NCI-H1436 treated with DMSO at 0.1 percent for 48 hours (cell line): ENCODE data around the gene ATP5F1D.
A peak's percentile ranks its signal among the peaks of the same experiment; 100 is the strongest.

ENCODE experiments used
- DNase-seq: peaks from one replicate; lab custom pipeline; 2025; lab: John Stamatoyannopoulos, UW

ATP5F1D gene

DNA sequence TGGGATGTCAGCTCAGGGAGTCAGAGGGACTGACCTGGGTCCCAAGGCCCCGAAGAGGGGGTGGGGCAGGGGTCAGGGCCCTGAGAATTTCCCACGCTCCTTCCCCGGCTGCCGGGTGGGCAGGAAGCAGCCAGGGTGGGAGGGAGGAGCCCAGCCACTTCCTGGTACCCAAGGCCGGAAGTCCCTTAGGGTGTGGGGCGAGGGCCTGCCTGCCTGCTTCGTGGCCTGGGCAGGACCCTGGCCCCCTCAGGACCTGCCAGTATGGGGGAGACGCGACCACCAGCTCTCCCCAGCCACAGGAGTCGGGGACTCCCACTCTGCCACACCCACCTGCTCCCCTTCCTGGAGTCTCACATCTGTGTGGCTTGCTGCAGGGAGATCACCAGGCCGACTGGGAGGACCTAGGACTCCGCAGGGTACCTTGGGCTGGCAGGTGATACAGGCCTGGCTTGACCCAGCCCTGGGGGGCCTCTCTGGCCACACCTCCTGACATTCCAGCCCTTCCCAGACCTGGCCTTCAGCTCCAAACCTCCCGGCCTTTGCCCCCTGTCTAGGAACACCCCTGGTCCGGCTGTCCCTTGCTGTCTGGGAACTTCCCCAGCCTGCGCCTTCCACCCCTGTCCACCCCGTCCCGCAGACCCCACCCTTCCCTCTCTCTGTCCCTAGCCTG is 17.8 kb downstream of the ATP5F1D start:
- no peak for DNase-seq

DNA sequence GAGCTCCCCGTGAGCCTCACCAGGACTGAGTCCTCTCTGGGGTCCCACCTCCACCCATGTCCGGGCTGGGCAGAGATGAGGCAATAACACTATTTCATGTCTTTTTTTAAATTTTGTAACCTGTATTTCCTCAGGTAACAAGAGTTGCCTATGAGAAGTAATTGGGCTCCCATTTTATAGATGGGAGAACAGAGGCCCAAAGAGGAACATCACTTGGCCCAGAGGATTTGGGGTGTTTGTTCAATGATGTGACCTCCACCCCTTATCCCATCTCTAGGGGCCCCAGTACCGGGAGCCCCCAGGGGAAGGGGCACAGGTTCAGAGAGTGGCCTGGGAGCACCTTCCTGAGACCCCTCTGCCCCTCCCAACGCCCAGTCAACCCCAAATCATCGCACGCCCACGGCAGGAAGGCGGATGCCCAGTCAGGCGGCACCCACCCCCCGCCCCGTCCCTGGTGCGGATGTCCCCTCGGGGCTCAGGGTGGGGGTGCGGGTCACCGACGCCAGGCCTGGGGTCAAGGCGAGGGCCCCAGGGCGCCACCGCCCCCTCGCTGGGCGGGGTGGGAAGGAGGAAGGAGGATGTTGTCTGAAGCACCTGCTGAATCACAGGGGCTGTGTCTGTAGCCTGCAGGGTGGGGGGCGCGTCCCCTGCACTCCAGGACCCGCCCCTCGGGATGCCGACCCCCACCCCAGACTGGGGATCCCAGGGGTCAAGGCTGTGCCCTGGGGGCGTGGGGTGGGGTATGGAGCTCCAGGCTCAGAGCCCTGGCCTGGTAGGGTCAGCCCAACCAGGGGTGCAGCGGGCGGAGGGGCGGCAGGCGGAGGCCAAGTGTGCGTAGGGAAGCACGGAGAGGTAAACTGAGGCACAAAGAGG is 18.6 kb downstream of the ATP5F1D start:
- no peak for DNase-seq

DNA sequence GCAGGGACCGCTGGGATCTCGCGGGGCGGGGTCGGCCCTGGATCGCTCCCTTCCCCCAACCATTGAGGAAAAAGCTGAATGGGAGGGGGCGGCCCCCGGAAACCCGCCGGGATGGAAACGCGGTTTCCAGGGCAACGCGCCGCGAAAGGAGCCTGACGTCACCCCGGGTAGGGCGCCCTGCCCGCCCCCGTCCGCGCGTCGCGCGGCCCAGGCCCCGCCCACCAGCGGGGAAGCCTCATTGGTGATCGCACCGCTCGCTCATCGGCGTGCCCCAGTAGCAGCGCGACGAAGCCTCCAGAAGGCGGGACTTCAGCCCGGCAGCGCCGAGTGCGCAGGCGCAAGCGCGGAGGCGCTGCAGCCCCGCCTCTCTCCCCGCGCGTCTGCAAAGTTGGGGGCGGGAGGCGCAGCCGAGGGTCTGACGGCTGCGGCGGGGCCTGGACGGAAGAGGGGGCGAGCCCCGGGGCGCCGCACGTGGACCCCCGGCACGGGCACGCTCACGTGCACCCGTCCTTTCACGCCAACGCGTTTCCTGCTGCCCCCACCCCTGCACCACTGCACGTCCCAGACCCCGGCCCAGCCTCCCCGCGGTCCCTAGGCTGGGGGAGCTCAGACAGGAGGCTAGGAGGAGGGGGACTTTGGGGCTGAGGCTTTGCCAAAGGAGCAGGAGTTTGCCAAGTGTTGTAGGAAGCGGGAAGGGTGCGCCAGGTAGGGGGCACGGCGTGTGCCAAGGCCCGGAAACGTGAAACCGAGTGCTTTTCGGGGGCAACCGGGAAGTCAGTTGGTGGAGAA is 19.4 kb downstream of the ATP5F1D start:
- DNase-seq = peak; percentile 81

DNA sequence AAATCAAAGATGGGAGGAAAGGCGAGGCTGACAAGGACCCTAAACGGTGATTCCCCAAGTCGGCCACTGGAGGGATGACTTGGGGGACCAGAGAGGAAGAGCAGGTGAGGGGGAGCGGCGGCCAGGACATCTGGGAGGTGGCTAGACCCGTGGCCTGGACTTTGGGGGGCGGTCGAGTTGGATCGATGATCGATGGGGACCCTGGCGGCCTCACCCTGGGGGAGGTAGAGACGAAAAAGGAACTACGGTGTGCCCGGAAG is 19.9 kb downstream of the ATP5F1D start:
- no peak for DNase-seq

DNA sequence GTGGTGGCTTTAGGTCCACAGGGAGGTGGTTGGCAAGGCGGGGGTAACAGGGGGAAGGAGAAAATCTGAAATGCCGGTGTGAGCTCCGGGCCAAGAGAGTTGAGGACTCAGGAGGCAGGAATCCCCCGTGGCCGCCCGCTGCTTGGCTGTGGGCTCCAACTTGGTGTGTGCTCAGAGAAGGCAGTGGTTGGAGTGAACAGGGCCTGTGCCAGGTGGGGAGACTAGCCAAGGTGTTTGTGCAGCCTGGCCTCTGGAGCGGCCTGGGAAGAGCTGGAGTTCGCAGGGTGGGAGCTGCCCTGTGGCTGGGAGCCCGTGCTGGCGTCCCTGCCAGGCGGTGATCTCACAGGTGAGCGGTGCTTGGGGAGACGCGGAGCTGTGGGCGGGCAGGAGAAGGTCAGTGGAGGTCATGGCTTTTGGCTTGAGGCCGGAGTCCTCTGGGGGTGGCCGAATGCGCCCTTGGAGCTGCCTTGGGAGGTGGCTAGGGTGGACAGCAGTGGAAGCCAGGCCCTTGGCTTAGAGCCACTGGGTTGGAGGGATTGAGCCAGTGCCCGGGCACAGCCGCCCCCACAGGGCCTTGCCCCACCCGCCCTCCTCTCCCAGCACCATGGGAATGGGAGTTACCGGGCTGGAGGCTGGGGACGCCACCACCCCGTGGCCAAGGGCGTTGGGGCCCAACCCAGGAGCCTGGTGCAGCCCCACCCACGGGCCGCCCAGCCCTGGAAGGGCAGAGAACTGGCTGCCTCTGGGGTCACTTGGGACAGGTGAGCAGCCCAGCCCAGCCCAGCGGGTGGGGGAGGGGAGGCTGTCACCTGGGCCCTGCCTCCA is 20.5 kb downstream of the ATP5F1D start:
- DNase-seq = no peak

- DNase-seq = no peak
Observed at GRCh38 chr19:1262623-1263123, 21.1 kb downstream of the ATP5F1D start.

DNA sequence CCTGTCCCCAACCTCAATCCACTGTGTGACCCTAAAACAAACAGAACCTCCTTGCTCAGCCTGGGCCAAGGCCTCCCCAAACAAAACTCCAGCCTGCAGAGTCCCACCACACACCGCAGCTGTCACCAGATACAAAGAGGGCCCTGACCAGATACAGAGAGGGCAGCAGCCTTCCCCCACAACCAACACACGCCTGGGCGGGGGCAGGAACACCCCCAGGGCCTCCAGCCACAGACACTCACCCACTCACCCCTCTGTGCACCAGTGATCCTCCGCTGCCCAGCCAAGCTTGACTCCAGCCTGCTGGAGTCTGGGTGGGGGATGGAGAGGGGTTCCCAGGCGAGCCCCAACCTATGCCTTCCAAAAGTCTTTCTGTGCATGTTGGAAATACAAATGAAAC is 21.6 kb downstream of the ATP5F1D start:
- DNase-seq = no peak

- DNase-seq = no peak
Observed at GRCh38 chr19:1264801-1265614, 23.5 kb downstream of the ATP5F1D start.

GRCh38 chr19:1265615-1266128 is 24.1 kb downstream of the ATP5F1D start:
- DNase-seq = no peak

DNA sequence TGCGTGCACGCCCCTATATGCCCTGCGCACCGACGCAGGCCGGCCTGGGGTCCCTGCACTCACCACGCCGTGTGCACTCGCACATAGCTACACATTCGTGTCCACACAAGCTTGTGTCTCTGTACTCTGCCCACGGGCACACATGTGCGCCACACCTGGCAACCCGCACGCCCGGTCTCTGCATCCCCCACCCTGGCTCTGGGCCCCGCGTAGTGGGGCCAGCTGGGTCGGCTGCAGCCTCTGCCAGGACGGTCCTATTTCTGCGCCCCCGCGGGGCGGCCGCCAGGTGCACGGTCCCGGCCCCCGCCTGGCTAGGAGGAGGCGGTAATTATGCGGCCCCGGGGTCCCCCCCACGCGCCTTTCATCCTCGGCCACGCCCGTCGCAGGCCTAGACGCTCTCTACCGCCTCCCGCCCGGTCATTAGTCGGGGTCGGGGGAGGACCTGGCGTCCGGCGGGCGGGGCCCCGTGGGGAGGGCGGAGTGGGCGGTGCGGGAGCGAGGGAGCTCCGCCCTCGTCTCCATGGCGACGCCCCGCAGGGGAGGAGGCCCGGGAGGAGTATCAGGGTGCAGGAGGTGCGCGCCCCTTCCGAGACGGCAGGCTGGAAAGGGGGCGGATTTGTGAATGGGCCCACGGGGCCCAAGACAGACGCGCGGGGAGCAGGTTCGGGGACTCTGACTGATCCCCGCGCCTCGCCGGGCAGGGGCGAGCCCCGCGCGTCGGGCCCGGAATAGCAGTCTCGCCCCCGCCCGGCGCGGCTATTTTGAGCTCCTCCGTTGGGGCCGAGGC is 24.8 kb downstream of the ATP5F1D start:
- DNase-seq = peak; percentile 39

DNA sequence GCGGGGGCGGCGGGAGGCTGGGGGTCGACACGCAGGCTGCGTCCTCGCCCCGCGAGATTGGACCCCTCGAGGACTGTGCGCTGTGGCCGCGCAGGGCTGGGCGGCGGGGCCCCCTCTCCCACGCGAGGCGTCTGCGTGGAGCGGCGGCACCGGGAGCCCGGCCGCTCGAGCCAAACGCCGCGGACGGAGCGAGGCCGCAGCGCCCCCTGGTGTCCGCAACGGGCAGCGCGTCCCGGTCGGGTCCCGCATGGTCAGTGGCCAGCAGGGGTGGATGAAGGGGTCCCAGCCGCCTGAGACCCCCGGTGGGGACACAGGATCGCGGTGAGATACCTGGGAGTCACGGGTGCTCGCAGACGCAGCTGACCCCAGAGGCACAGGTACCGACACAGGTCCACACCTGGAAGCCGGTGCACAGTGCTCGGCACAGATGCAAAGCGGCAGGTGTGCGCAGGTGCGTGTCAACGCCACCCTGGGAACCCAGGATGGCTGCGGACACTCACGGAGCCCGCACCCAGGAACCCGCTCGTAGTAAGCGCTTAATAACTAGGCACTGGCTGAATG is 25.4 kb downstream of the ATP5F1D start:
- no peak for DNase-seq

- no peak for DNase-seq
Observed at GRCh38 chr19:1267477-1268225, 26.1 kb downstream of the ATP5F1D start.

DNA sequence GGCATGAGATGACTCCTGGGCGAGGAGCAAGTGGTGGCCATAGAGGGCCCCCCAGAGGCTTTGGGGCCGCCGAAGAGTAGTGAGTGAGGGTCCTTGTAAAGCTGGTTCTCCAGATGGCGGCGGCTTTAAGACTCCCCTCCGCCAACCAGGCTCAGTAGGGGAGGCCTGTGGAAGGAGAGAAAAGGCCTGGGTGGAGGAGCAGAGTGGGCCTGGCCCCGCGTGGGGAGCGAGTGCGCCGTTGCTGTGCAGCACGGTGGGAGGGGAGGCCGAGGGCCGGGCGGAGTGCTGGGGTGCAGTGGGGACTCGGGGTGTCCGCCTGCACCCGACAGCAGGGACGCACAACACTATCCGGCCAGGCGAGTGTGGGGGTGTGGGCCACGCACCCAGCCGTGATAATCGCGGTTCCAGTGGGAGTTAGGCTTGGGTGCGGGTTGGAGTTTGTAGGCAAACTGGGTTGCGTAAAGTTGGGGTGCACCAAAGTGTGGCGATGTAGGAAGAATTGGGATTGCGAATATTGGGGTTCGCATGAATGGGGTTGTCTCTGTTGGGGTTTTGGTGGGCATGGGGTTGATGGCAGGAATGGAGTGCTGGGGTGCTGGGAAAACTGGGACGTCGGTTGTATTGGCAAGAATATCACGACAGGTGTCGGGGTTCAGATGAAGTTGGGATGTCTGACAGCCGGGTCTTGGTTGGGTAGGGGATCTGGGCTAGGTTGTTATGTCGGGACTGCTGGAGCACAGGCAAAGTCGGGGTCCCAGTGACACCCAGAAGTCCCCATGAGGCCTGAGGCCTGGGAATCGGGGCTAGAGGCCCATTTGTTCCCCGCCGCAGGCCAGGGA is 26.9 kb downstream of the ATP5F1D start:
- no peak for DNase-seq

- peak; percentile 89 for DNase-seq
Observed at GRCh38 chr19:1269065-1269477, 27.5 kb downstream of the ATP5F1D start, which contains the start of gene CIRBP. Gene CIRBP, plus strand, starts transcription at chr19:1269332. Its CDS starts 1,602 bp downstream, at chr19:1270934.

DNA sequence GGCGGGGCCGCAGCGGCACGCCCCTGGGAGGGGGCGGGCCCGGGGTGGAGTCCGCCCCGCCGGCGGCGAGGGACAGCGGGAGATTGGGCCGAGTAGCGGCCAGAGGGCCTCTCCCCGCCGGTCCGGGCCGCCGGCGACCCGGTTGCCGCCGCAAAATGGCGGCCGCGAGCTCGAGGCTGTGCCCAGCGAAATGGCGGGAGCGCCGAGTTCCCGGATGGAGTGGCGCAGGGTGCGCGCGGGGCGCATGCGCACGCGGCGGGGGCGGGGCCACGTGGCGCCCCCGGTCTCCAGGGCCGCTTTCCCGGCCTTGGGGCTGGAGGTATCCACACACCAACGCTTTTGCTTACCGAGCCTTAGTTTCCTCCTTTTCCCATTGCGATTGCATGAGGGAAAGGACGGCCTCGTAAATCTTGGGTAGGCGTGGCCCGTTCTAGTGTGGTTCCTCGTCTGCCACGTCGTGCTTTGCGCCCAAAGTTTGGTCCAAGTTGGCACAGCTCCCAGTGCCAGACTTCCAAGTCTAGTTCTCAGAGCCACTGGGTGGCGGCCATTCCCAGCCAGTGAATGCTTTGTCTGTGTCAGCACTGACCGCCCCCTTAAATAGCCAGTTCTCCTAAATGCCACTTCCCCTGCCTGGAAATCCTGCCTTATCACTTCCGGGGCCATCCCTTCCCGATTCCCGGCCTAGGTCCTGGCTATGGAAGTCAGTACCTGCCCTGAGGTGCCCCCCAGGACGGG is 28.1 kb downstream of the ATP5F1D start:
- no peak for DNase-seq

DNA sequence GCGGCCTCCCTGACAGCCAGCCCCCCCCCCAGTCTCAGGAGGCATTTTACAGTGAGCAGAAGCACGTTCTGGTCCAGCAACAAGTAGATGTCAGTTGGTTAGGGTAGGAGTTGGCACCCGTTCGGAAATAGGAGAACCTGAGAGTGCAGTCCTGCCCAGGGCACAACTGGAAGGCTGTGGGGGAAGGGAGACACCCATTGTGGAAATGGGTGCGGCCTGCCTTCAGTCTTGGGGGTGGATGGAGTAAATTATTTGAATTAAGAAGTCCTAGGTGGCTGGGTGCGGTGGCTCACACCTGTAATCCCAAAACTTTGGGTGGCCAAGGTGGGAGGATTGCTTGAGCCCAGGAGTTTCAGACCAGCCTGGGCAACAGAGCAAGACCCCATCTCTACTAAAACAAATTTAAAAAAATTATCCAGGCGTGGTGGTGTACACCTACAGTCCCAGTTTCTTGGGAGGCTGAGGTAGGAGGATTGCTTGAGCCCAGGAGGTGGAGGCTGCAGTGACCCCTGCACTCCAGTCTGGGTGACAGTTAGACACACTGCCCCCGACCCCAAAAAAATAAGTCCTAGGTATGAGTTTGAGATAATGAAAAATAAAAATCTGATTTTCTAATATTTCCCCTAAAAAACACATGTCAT is 28.8 kb downstream of the ATP5F1D start:
- DNase-seq = no peak
